ENCODE results near the gene POLA1.

POLA1 gene

DNA sequence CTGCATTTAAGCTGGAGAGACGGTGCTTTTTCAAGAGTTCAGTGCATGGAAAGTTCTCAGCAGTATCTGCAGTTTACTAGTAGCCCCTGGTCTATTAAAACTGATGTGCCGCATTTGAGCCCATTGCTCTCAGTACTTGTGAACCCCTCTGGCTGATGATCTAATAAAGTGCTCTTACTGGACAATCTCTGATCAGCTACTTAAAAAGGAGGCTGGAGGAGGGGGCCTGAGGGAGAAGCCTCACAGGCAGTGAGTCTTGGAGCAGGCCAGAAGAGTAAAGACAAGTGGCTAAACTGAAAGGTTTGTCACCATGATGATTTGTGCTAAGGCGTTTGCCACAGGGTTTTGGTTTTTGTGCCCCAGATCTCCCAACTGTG lies 183.6 kb downstream of the POLA1 start:
- H3K9me3 ChIP-seq (ENCODE audit: insufficient read depth, low read length) = no peaks in the 10 kb centered on the region
- no peak overlapping the region for H3K4me3 ChIP-seq (ENCODE audit: insufficient read length, low read depth)
- no peaks in the 10 kb centered on the region for H3K27me3 ChIP-seq (ENCODE audit: insufficient read depth, insufficient read length)
- no peak for DNase-seq (ENCODE audit: low read depth, low spot score)
- H3K36me3 ChIP-seq (ENCODE audit: insufficient read depth, insufficient read length, low read length) = no peaks in the 10 kb centered on the region
- no peak overlapping the region for H3K9ac ChIP-seq (ENCODE audit: insufficient read length, low read depth)
- H3K4me1 ChIP-seq (ENCODE audit: insufficient read depth, insufficient read length) = no peaks in the 10 kb centered on the region
- TF ChIP-seq ZNF274 (IDR thresholded peaks at IDR 0.05; ENCODE audit: low read depth, low read length) (no peak), YY1 (IDR thresholded peaks at IDR 0.05; ENCODE audit: insufficient read depth, insufficient read length) (no peak), SUZ12 (IDR thresholded peaks at IDR 0.05; ENCODE audit: extremely low read depth, insufficient read depth, insufficient read length) (no peak)

DNA sequence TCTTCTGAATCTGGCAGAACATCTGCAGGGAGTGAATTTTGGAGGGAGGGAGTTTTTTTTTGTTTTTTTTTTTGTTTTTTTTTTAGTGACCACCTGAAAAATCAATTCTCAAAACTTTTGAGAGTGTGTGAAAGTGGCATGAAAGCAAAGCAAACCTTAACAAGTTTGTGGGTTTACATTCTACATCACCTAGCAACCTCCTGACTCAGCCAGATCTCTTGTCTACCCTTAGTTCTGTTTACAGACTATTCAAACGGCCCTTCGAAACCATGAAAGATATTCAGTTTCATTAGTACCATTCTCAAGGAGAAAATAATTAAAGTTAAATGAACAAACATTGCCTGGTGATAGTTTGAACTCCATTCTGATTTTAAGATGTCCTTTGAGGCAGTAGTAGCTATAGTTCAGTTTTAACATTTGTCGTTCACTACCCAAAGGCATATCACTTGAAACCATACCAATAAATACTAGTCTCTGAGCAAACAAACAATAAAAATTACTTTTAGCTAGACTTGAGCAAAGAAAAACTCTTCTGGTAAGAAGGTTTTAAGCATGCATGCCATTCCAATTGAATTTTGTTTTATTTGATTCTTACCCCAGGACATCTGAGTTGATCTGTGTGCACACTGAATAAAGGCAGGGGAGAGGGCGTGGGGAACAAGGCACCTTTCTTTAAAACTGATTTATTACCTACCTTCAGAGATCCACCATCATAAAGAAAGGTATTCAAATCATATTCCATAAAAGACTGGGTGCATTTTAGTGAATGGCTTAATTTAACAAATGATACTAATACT lies 184.3 kb downstream of the POLA1 start:
- H3K9me3 ChIP-seq (ENCODE audit: insufficient read depth, low read length) = no peaks in the 10 kb centered on the region
- no peaks in the 10 kb centered on the region for H3K4me1 ChIP-seq (ENCODE audit: insufficient read depth, insufficient read length)
- H3K4me3 ChIP-seq (ENCODE audit: insufficient read length, low read depth) = no peak overlapping the region
- no peak for DNase-seq (ENCODE audit: low read depth, low spot score)
- H3K27me3 ChIP-seq (ENCODE audit: insufficient read depth, insufficient read length) = no peaks in the 10 kb centered on the region
- H3K9ac ChIP-seq (ENCODE audit: insufficient read length, low read depth) = no peak overlapping the region
- H3K36me3 ChIP-seq (ENCODE audit: insufficient read depth, insufficient read length, low read length) = no peaks in the 10 kb centered on the region
- TF ChIP-seq SUZ12 (IDR thresholded peaks at IDR 0.05; ENCODE audit: extremely low read depth, insufficient read depth, insufficient read length) = no peak
- TF ChIP-seq ZNF274 (IDR thresholded peaks at IDR 0.05; ENCODE audit: low read depth, low read length) = no peak
- no peak for TF ChIP-seq YY1 (IDR thresholded peaks at IDR 0.05; ENCODE audit: insufficient read depth, insufficient read length)

DNA sequence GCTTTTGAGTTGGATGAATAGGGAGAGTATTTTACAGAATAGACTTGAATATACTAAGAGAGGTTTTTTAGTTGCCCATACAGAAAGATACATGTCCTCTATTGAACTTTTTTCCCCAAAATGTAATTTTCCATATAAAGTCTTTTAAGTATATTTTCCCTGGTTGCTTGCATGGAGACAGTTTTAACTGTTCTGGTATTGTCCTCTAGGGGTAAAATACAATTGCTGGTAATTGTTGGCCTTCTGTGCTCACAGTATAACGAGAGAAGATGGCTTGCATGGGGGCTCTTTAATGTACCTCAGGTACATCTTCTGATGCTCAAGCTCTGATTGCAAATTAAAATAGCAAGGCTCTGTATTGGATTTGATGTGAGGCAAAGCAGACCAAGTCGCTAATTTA lies 186.0 kb downstream of the POLA1 start:
- H3K27me3 ChIP-seq (ENCODE audit: insufficient read depth, insufficient read length) = no peaks in the 10 kb centered on the region
- no peak for DNase-seq (ENCODE audit: low read depth, low spot score)
- H3K9ac ChIP-seq (ENCODE audit: insufficient read length, low read depth) = no peak overlapping the region
- no peaks in the 10 kb centered on the region for H3K36me3 ChIP-seq (ENCODE audit: insufficient read depth, insufficient read length, low read length)
- H3K9me3 ChIP-seq (ENCODE audit: insufficient read depth, low read length) = no peaks in the 10 kb centered on the region
- TF ChIP-seq SUZ12 (IDR thresholded peaks at IDR 0.05; ENCODE audit: extremely low read depth, insufficient read depth, insufficient read length) = no peak
- TF ChIP-seq ZNF274 (IDR thresholded peaks at IDR 0.05; ENCODE audit: low read depth, low read length) = no peak
- TF ChIP-seq YY1 (IDR thresholded peaks at IDR 0.05; ENCODE audit: insufficient read depth, insufficient read length) = no peak
- no peaks in the 10 kb centered on the region for H3K4me1 ChIP-seq (ENCODE audit: insufficient read depth, insufficient read length)
- H3K4me3 ChIP-seq (ENCODE audit: insufficient read length, low read depth) = no peak overlapping the region

DNA sequence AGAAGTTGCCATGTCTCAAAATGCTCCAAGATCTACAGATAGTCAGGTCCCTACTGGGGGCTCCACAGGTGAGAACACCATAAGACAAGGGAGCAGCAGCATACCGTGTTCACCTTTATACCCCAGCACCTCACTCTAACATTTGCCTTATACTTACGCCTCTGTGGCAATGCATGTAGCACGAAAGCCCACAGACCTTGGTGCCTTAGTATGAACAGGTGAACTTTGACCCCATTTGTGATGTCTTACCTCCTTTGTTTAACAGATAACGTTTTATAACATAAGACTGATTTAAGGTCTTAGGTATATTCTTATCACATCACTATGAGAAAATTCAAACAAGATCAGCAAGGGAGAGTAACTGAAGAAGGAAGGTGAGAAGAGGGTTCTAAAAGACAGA lies 193.2 kb downstream of the POLA1 start:
- no peaks in the 10 kb centered on the region for H3K27me3 ChIP-seq (ENCODE audit: insufficient read depth, insufficient read length)
- no peak for DNase-seq (ENCODE audit: low read depth, low spot score)
- no peak overlapping the region for H3K4me3 ChIP-seq (ENCODE audit: insufficient read length, low read depth)
- no peaks in the 10 kb centered on the region for H3K4me1 ChIP-seq (ENCODE audit: insufficient read depth, insufficient read length)
- peaks cover 8% of the 10 kb centered on the region for H3K36me3 ChIP-seq (ENCODE audit: insufficient read depth, insufficient read length, low read length)
- no peaks in the 10 kb centered on the region for H3K9me3 ChIP-seq (ENCODE audit: insufficient read depth, low read length)
- no peak overlapping the region for H3K9ac ChIP-seq (ENCODE audit: insufficient read length, low read depth)
- TF ChIP-seq SUZ12 (IDR thresholded peaks at IDR 0.05; ENCODE audit: extremely low read depth, insufficient read depth, insufficient read length) (no peak), ZNF274 (IDR thresholded peaks at IDR 0.05; ENCODE audit: low read depth, low read length) (no peak), YY1 (IDR thresholded peaks at IDR 0.05; ENCODE audit: insufficient read depth, insufficient read length) (no peak)

DNA sequence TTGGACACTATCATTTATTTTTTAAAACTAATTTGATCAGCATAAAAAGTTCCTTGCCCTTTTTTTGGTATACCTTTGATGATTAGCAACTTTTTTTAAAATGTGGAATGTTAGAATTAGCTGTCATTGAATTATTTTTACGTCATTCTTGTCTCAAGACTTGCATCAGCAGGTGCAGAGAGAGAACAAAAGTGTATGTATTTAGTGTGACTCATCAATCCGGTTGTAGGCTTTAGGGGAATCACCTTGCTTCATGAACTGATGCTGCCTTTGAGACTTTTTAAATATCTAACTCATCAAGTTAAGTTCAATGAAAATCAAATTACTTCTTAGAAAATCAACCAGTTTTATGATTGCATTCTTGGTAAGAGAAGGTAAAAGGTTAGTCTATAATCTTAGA lies 197.0 kb downstream of the POLA1 start:
- Histone ChIP-seq H3K36me3 (ENCODE audit: insufficient read depth, insufficient read length, low read length) (peaks cover 8% of the 10 kb centered on the region), H3K27me3 (ENCODE audit: insufficient read depth, insufficient read length) (no peaks in the 10 kb centered on the region), H3K4me1 (ENCODE audit: insufficient read depth, insufficient read length) (no peaks in the 10 kb centered on the region), H3K9ac (ENCODE audit: insufficient read length, low read depth) (no peak overlapping the region), H3K9me3 (ENCODE audit: insufficient read depth, low read length) (peaks cover 9% of the 10 kb centered on the region; the same call in 1 of the 2 replicates), H3K4me3 (ENCODE audit: insufficient read length, low read depth) (no peak overlapping the region)
- TF ChIP-seq YY1 (IDR thresholded peaks at IDR 0.05; ENCODE audit: insufficient read depth, insufficient read length) (no peak), SUZ12 (IDR thresholded peaks at IDR 0.05; ENCODE audit: extremely low read depth, insufficient read depth, insufficient read length) (no peak), ZNF274 (IDR thresholded peaks at IDR 0.05; ENCODE audit: low read depth, low read length) (no peak)
- DNase-seq (ENCODE audit: low read depth, low spot score) = no peak

DNA sequence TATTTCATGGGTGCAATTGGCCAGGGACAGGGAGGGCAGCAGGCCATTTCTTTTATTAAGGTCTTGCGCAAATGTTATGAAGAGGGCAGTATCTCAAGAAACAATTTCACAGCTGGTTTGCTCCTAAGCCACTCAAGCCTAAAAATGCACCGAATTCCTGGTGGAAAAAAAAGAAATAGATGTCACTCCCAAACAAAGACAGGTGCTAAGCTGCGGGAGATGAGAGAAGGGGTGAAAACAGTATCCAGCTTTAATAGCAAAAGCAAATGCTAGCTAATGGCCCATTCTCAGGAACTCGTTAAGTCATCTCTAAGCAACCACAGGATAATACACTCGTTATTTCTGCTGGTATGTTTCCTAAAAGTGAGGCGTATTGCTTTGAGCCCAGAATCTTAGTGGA lies 205.7 kb downstream of the POLA1 start:
- Histone ChIP-seq H3K9me3 (ENCODE audit: insufficient read depth, low read length) (no peaks in the 10 kb centered on the region), H3K4me3 (ENCODE audit: insufficient read length, low read depth) (no peak overlapping the region), H3K36me3 (ENCODE audit: insufficient read depth, insufficient read length, low read length) (peaks cover 5% of the 10 kb centered on the region), H3K4me1 (ENCODE audit: insufficient read depth, insufficient read length) (no peaks in the 10 kb centered on the region), H3K9ac (ENCODE audit: insufficient read length, low read depth) (no peak overlapping the region), H3K27me3 (ENCODE audit: insufficient read depth, insufficient read length) (no peaks in the 10 kb centered on the region)
- no peak for TF ChIP-seq ZNF274 (IDR thresholded peaks at IDR 0.05; ENCODE audit: low read depth, low read length)
- no peak for TF ChIP-seq YY1 (IDR thresholded peaks at IDR 0.05; ENCODE audit: insufficient read depth, insufficient read length)
- no peak for TF ChIP-seq SUZ12 (IDR thresholded peaks at IDR 0.05; ENCODE audit: extremely low read depth, insufficient read depth, insufficient read length)
- DNase-seq (ENCODE audit: low read depth, low spot score) = no peak

DNA sequence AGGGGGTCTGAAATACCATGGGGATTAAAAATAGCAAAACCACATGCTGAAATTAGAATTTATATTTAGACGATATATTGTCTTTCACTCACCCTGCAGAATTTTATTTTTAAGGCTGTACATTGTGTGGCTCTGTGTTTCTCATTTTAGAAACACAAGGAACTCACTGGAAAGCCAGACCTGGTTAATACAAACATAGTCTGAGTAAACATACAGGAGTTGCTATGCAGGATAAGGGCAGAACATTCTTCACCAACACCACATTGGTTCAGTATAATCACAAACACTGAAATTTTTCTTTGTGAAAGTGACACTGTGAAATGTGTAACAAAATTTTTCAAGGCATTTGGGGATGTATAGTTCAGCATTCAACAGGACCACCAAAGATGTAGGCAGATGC lies 206.5 kb downstream of the POLA1 start:
- no peaks in the 10 kb centered on the region for H3K27me3 ChIP-seq (ENCODE audit: insufficient read depth, insufficient read length)
- DNase-seq (ENCODE audit: low read depth, low spot score) = no peak
- no peaks in the 10 kb centered on the region for H3K9me3 ChIP-seq (ENCODE audit: insufficient read depth, low read length)
- H3K36me3 ChIP-seq (ENCODE audit: insufficient read depth, insufficient read length, low read length) = peaks cover 5% of the 10 kb centered on the region
- H3K4me1 ChIP-seq (ENCODE audit: insufficient read depth, insufficient read length) = no peaks in the 10 kb centered on the region
- H3K4me3 ChIP-seq (ENCODE audit: insufficient read length, low read depth) = no peak overlapping the region
- TF ChIP-seq YY1 (IDR thresholded peaks at IDR 0.05; ENCODE audit: insufficient read depth, insufficient read length) (no peak), ZNF274 (IDR thresholded peaks at IDR 0.05; ENCODE audit: low read depth, low read length) (no peak), SUZ12 (IDR thresholded peaks at IDR 0.05; ENCODE audit: extremely low read depth, insufficient read depth, insufficient read length) (no peak)
- H3K9ac ChIP-seq (ENCODE audit: insufficient read length, low read depth) = no peak overlapping the region

Measured in NT2/D1 (cell line).